GM10266 (cell line): ENCODE data around the gene RPL27A.

Source experiments
- DNase-seq: peaks from one replicate; pipeline ENCODE4 v3.0.0; 2012; ENCODE audit errors: extremely low spot score
- CTCF ChIP-seq: IDR thresholded peaks from 2 replicates; pipeline ENCODE4 v1.5.1; 2012; ENCODE audit warnings: mild to moderate bottlenecking, low read depth; ENCODE audit not compliant: control insufficient read depth, insufficient read depth; ENCODE audit errors: missing control alignments

RPL27A gene

GRCh38 chr11:8709002-8709672 lies 26.5 kb downstream of the RPL27A start:
- TF ChIP-seq CTCF, result no peak
- DNase-seq, result no peak

GRCh38 chr11:8709777-8710176 lies 27.2 kb downstream of the RPL27A start:
- no peak for DNase-seq
- no peak for TF ChIP-seq CTCF

GRCh38 chr11:8711895-8712442 lies 29.4 kb downstream of the RPL27A start:
- no peak for TF ChIP-seq CTCF
- no peak for DNase-seq

- TF ChIP-seq CTCF, result no peak
Measured at GRCh38 chr11:8712506-8712905, 29.9 kb downstream of the RPL27A start.

GRCh38 chr11:8713760-8714454 lies 31.3 kb downstream of the RPL27A start:
- DNase-seq, result no peak

More at GRCh38 chr11:8712506-8712905, 29.9 kb downstream of the RPL27A start:
- DNase-seq, result no peak

GRCh38 chr11:8714622-8715225 lies 32.1 kb downstream of the RPL27A start:
- no peak for TF ChIP-seq CTCF
- DNase-seq, result no peak

More at GRCh38 chr11:8713760-8714454, 31.3 kb downstream of the RPL27A start:
- no peak for TF ChIP-seq CTCF
